Measurements from ENCODE around the gene GALNT4.
A peak's percentile ranks its signal among the peaks of the same experiment; 100 is the strongest.

Gene GALNT4

GRCh38 chr12:89544022-89544421 lies 19.4 kb upstream of the GALNT4 start:
- Mint-ChIP-seq H3K27me3 (no peaks in the 10 kb centered on the region), H3K36me3 (ENCODE audit: low read depth) (no peaks in the 10 kb centered on the region), H3K9me3 (no peaks in the 10 kb centered on the region), H3K4me3 (no peak overlapping the region), H3K27ac (no peak overlapping the region), H3K4me1 (ENCODE audit: low read depth) (peaks cover 9% of the 10 kb centered on the region)

- H3K4me1 Mint-ChIP-seq (ENCODE audit: low read depth) = peaks cover 9% of the 10 kb centered on the region
- H3K9me3 Mint-ChIP-seq = no peaks in the 10 kb centered on the region
- H3K36me3 Mint-ChIP-seq (ENCODE audit: low read depth) = no peaks in the 10 kb centered on the region
- no peak overlapping the region for H3K27ac Mint-ChIP-seq
- no peaks in the 10 kb centered on the region for H3K27me3 Mint-ChIP-seq
- H3K4me3 Mint-ChIP-seq = no peak overlapping the region
Observed at GRCh38 chr12:89542912-89543592, 18.5 kb upstream of the GALNT4 start.

- H3K36me3 Mint-ChIP-seq (ENCODE audit: low read depth) = no peaks in the 10 kb centered on the region
- H3K27ac Mint-ChIP-seq = no peak overlapping the region
- no peaks in the 10 kb centered on the region for H3K9me3 Mint-ChIP-seq
- peaks cover 9% of the 10 kb centered on the region for H3K4me1 Mint-ChIP-seq (ENCODE audit: low read depth)
- no peak overlapping the region for H3K4me3 Mint-ChIP-seq
- H3K27me3 Mint-ChIP-seq = no peaks in the 10 kb centered on the region
Observed at GRCh38 chr12:89542236-89542635, 17.6 kb upstream of the GALNT4 start.

- Mint-ChIP-seq H3K27ac (no peak overlapping the region), H3K4me1 (ENCODE audit: low read depth) (peaks cover 9% of the 10 kb centered on the region), H3K4me3 (no peak overlapping the region), H3K9me3 (no peaks in the 10 kb centered on the region), H3K27me3 (no peaks in the 10 kb centered on the region), H3K36me3 (ENCODE audit: low read depth) (no peaks in the 10 kb centered on the region)
Observed at GRCh38 chr12:89540586-89540985, 16.0 kb upstream of the GALNT4 start.

GRCh38 chr12:89539426-89540223 lies 15.0 kb upstream of the GALNT4 start:
- peaks cover 9% of the 10 kb centered on the region for H3K4me1 Mint-ChIP-seq (ENCODE audit: low read depth)
- H3K4me3 Mint-ChIP-seq = no peak overlapping the region
- H3K36me3 Mint-ChIP-seq (ENCODE audit: low read depth) = no peaks in the 10 kb centered on the region
- no peaks in the 10 kb centered on the region for H3K27me3 Mint-ChIP-seq
- H3K27ac Mint-ChIP-seq = no peak overlapping the region
- H3K9me3 Mint-ChIP-seq = no peaks in the 10 kb centered on the region

- no peak overlapping the region for H3K27ac Mint-ChIP-seq
- H3K9me3 Mint-ChIP-seq = no peaks in the 10 kb centered on the region
- no peaks in the 10 kb centered on the region for H3K36me3 Mint-ChIP-seq (ENCODE audit: low read depth)
- H3K4me3 Mint-ChIP-seq = no peak overlapping the region
- peaks cover 9% of the 10 kb centered on the region for H3K4me1 Mint-ChIP-seq (ENCODE audit: low read depth)
- no peaks in the 10 kb centered on the region for H3K27me3 Mint-ChIP-seq
Observed at GRCh38 chr12:89538897-89539296, 14.3 kb upstream of the GALNT4 start.

GRCh38 chr12:89537389-89537788 lies 12.8 kb upstream of the GALNT4 start:
- Mint-ChIP-seq H3K4me3 (no peak overlapping the region), H3K27ac (no peak overlapping the region), H3K9me3 (no peaks in the 10 kb centered on the region), H3K27me3 (no peaks in the 10 kb centered on the region), H3K36me3 (ENCODE audit: low read depth) (no peaks in the 10 kb centered on the region), H3K4me1 (ENCODE audit: low read depth) (peaks cover 1% of the 10 kb centered on the region)

GRCh38 chr12:89529738-89530137 lies 5.1 kb upstream of the GALNT4 start:
- Mint-ChIP-seq H3K4me1 (ENCODE audit: low read depth) (peaks cover 18% of the 10 kb centered on the region), H3K9me3 (no peaks in the 10 kb centered on the region), H3K27ac (no peak overlapping the region), H3K4me3 (no peak overlapping the region), H3K36me3 (ENCODE audit: low read depth) (no peaks in the 10 kb centered on the region), H3K27me3 (no peaks in the 10 kb centered on the region)

- peaks cover 6% of the 10 kb centered on the region for H3K36me3 Mint-ChIP-seq (ENCODE audit: low read depth)
- H3K4me3 Mint-ChIP-seq = no peak overlapping the region
- H3K27me3 Mint-ChIP-seq = no peaks in the 10 kb centered on the region
- H3K4me1 Mint-ChIP-seq (ENCODE audit: low read depth) = peaks cover 30% of the 10 kb centered on the region
- no peak overlapping the region for H3K27ac Mint-ChIP-seq
- H3K9me3 Mint-ChIP-seq = no peaks in the 10 kb centered on the region
Observed at GRCh38 chr12:89528434-89528833, 3.8 kb upstream of the GALNT4 start.

GRCh38 chr12:89525824-89526770 lies 1.5 kb upstream of the GALNT4 start, which contains the start of gene POC1B:
Gene POC1B (minus strand): TSS chr12:89526047. CDS start chr12:89525895, 152 bp downstream.
- Mint-ChIP-seq H3K27me3 (no peaks in the 10 kb centered on the region), H3K9me3 (no peaks in the 10 kb centered on the region), H3K4me3 (peak within 1 kb of the TSS; percentile 98), H3K4me1 (ENCODE audit: low read depth) (peaks cover 53% of the 10 kb centered on the region), H3K36me3 (ENCODE audit: low read depth) (peaks cover 28% of the 10 kb centered on the region), H3K27ac (peak within 1 kb of the TSS; percentile 99)

- H3K4me1 Mint-ChIP-seq (ENCODE audit: low read depth) = peaks cover 58% of the 10 kb centered on the region
- H3K9me3 Mint-ChIP-seq = no peaks in the 10 kb centered on the region
- peak overlapping the region; percentile 98 for H3K4me3 Mint-ChIP-seq
- peaks cover 28% of the 10 kb centered on the region for H3K36me3 Mint-ChIP-seq (ENCODE audit: low read depth)
- H3K27me3 Mint-ChIP-seq = no peaks in the 10 kb centered on the region
- peak overlapping the region; percentile 75 for H3K27ac Mint-ChIP-seq
Observed at GRCh38 chr12:89525305-89525823, 768 bp upstream of the GALNT4 start.

- Mint-ChIP-seq H3K4me1 (ENCODE audit: low read depth) (peaks cover 52% of the 10 kb centered on the region), H3K27ac (peak overlapping the region; percentile 87), H3K9me3 (no peaks in the 10 kb centered on the region), H3K4me3 (peak overlapping the region; percentile 98), H3K27me3 (no peaks in the 10 kb centered on the region), H3K36me3 (ENCODE audit: low read depth) (peaks cover 28% of the 10 kb centered on the region)
Observed at GRCh38 chr12:89523843-89524540, 604 bp downstream of the GALNT4 start.

- Mint-ChIP-seq H3K27me3 (no peaks in the 10 kb centered on the region), H3K9me3 (no peaks in the 10 kb centered on the region), H3K27ac (no peak overlapping the region), H3K4me3 (peak overlapping the region; percentile 98), H3K4me1 (ENCODE audit: low read depth) (peaks cover 52% of the 10 kb centered on the region), H3K36me3 (ENCODE audit: low read depth) (peaks cover 28% of the 10 kb centered on the region)
Observed at GRCh38 chr12:89523393-89523792, 1.2 kb downstream of the GALNT4 start.
